Dendritic cell treated with granulocyte-macrophage colony-stimulating factor and Interleukin-4, amounts not matched to agents 40 ng/mL and 50 ng/mL, for 4 days (primary cell): ENCODE results near the gene PALLD.

Source experiments
- H3K27ac Mint-ChIP-seq: one replicate; pipeline ENCODE4 v1.8.0; 2022; ENCODE audit warnings: mild to moderate bottlenecking, mixed read lengths
- H3K27me3 Mint-ChIP-seq: one replicate; pipeline ENCODE4 v1.8.0; 2022; ENCODE audit warnings: mild to moderate bottlenecking, mixed read lengths
- H3K36me3 Mint-ChIP-seq: one replicate; pipeline ENCODE4 v1.8.0; 2022; ENCODE audit warnings: low read depth, mixed read lengths
- H3K4me1 Mint-ChIP-seq: one replicate; pipeline ENCODE4 v1.8.0; 2022; ENCODE audit warnings: low read depth, mixed read lengths
- H3K4me3 Mint-ChIP-seq: one replicate; pipeline ENCODE4 v1.8.0; 2022; ENCODE audit warnings: mild to moderate bottlenecking, moderate library complexity, mixed read lengths
- H3K9me3 Mint-ChIP-seq: one replicate; pipeline ENCODE4 v1.8.0; 2022; ENCODE audit warnings: mixed read lengths
- intact Hi-C: fragments of 100-400 bp; cut with micrococcal nuclease; formaldehyde crosslinking; loops from one replicate; pipeline ENCODE4 v1.15.0; 2022

Gene PALLD

GRCh38 chr4:168656055-168656660, 159.3 kb downstream of the PALLD start:
- Mint-ChIP-seq H3K4me1 (no peaks in the 10 kb centered on the region), H3K27ac (no peak overlapping the region), H3K9me3 (no peaks in the 10 kb centered on the region), H3K4me3 (no peak overlapping the region), H3K27me3 (peaks cover 5% of the 10 kb centered on the region), H3K36me3 (no peaks in the 10 kb centered on the region)
- intact Hi-C loops: no loop called here

- H3K9me3 Mint-ChIP-seq: no peaks in the 10 kb centered on the region
- no peak overlapping the region for H3K4me3 Mint-ChIP-seq
- H3K4me1 Mint-ChIP-seq: no peaks in the 10 kb centered on the region
- no peak overlapping the region for H3K27ac Mint-ChIP-seq
- peaks cover 5% of the 10 kb centered on the region for H3K27me3 Mint-ChIP-seq
- no peaks in the 10 kb centered on the region for H3K36me3 Mint-ChIP-seq
- intact Hi-C loops: no loop called here
Measured at GRCh38 chr4:168656946-168657473, 160.2 kb downstream of the PALLD start.

DNA sequence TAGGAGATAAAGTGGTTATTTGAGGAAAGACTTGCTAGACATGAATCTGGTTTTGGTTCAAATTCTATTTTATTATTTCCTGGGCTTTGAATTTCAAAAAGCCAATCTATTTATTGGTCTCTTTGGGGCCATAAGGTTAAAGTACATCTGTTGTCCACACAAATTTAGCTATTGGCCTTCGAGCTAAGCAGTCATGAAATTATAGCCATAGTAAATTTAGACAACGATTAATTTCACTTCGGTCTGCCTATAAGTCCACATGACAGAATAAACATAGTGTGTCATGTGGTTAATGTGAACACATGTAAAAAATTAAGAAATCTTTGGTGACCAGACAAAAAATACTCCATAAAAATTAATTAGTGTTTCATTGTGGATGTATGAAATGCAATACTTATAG, 161.9 kb downstream of the PALLD start:
- Mint-ChIP-seq H3K27me3 (peaks cover 5% of the 10 kb centered on the region), H3K36me3 (no peaks in the 10 kb centered on the region), H3K9me3 (no peaks in the 10 kb centered on the region), H3K4me1 (no peaks in the 10 kb centered on the region), H3K27ac (no peak overlapping the region), H3K4me3 (no peak overlapping the region)
- intact Hi-C loops: no loop called here

DNA sequence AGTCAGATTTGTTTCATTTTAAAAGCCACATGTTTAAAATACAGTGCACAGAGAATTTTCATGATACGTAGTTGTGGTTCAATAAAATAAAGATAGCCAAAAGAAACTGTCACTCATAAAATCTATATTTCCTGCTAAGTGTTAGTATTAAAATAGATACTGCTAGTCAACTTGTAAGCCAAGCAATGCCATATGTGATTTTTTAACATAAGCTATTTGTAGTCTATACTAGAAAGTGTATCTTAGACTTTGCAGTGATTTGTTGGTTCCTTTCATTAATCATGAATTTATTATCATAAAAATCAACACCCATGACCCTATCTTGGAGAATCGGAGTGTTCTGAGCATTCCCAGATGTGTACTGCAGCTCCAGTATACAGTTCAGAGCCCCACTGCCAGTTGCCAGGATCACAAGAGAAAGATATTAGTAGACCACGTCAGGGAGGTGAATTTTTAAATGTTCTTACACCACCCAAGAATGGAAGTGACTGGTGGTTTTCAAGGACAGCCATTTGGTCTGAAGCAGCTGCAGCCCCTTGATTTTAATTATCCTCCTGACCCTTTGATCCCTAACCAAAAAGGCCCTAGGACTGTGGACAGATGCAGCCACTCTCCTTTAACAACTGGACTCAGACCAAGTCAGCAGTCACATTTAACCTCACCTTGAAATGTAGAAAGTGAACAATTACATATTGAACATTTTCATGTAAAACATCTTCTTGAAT, 163.1 kb downstream of the PALLD start:
- intact Hi-C loops: no loop called here
- peaks cover 5% of the 10 kb centered on the region for H3K27me3 Mint-ChIP-seq
- H3K4me1 Mint-ChIP-seq: no peaks in the 10 kb centered on the region
- H3K27ac Mint-ChIP-seq: no peak overlapping the region
- H3K36me3 Mint-ChIP-seq: no peaks in the 10 kb centered on the region
- H3K9me3 Mint-ChIP-seq: no peaks in the 10 kb centered on the region
- H3K4me3 Mint-ChIP-seq: no peak overlapping the region

DNA sequence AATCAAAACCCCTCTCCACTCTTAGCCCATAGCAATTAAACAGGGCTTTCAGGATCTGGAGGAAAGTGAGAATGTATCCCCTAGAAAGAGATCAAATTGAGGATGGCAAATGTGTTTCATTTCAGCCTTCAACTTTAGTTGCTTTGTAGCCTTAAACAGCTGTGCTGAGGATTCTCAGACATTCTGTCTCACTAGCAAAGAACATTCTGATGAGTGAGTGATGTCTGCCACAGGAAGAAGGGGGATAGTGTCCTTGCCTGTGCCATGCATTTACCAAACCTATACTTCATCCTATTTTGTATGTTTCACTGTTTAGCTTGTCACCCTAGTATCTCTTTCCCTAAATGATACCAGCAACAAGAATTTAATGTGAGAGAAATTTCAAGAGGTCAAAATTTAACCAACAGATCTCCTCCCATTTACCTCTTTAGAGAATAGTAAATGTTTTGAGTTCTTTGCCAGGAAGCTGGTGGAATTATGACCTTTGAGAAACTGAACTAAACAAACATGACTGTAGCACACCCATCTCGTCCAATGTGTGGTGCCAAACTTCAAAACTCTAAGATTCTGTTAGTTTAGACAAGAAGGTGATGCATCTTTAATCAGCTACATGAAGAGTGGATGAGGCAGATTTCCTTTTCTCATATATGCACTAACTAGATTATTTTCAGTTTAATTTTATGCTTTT, 165.6 kb downstream of the PALLD start:
- no peak overlapping the region for H3K4me3 Mint-ChIP-seq
- H3K4me1 Mint-ChIP-seq: no peaks in the 10 kb centered on the region
- H3K9me3 Mint-ChIP-seq: no peaks in the 10 kb centered on the region
- H3K27me3 Mint-ChIP-seq: no peaks in the 10 kb centered on the region
- intact Hi-C loops: no loop called here
- no peak overlapping the region for H3K27ac Mint-ChIP-seq
- H3K36me3 Mint-ChIP-seq: no peaks in the 10 kb centered on the region

DNA sequence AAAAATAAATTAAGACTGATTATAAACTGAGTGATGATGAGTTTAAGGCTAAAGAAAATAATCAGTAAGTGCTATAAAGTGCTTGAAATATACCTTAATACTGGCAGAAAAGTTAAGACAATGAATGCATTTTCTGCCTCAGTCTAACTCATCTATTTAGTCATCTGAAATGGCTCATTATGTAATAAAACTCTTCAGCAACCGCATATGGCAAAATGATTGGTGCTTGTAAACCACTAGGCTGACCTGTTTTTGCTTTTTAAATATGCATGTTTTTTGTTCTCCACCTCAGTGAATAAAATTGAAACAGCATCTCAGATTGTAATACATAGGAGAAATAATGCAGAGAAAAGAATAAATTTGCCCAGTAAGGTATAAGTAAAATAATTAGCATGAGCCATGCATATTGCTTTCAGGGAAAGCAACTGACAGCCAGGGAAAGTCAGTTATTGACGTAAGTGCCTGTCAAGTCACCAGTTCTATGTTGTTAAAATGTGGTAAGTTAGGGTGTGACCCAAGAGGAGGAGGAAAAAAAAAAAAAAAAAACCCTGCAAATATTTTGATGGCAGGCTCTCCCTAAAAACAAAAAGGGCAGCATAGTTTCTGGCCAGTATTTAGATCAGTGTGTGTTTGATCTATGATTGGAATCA, 167.5 kb downstream of the PALLD start:
- H3K4me3 Mint-ChIP-seq: no peak overlapping the region
- H3K27me3 Mint-ChIP-seq: no peaks in the 10 kb centered on the region
- no peak overlapping the region for H3K27ac Mint-ChIP-seq
- no peaks in the 10 kb centered on the region for H3K4me1 Mint-ChIP-seq
- H3K9me3 Mint-ChIP-seq: no peaks in the 10 kb centered on the region
- H3K36me3 Mint-ChIP-seq: no peaks in the 10 kb centered on the region
- intact Hi-C loops: no loop called here

GRCh38 chr4:168666531-168666930, 169.7 kb downstream of the PALLD start:
- Mint-ChIP-seq H3K36me3 (no peaks in the 10 kb centered on the region), H3K4me3 (no peak overlapping the region), H3K9me3 (no peaks in the 10 kb centered on the region), H3K27ac (no peak overlapping the region), H3K4me1 (no peaks in the 10 kb centered on the region), H3K27me3 (no peaks in the 10 kb centered on the region)
- intact Hi-C loops: no loop called here

DNA sequence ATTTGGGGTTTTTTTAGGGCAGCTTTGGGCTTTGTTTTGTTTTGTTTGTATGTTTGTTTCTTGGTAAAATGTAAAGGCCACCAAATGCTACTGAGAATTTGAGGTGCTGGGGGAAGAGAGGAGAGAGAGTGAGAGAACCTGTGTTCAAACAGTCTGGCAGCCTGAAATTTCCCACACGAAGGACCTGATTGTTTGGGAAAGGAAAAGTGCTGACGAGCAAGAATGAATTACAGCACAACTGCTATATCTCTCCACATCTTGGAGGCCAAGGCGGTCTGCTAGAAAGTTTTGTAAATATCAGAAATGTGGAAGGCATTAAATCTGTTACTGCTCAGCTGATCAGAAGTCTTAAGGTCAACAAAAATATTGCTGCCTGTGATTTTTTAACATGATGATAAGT, 170.5 kb downstream of the PALLD start:
- Mint-ChIP-seq H3K4me3 (no peak overlapping the region), H3K27ac (no peak overlapping the region)
- intact Hi-C loops: no loop called here

GRCh38 chr4:168667921-168668320, 171.1 kb downstream of the PALLD start:
- no peak overlapping the region for H3K27ac Mint-ChIP-seq
- H3K4me3 Mint-ChIP-seq: no peak overlapping the region
- no peaks in the 10 kb centered on the region for H3K27me3 Mint-ChIP-seq
- no peaks in the 10 kb centered on the region for H3K9me3 Mint-ChIP-seq
- no peaks in the 10 kb centered on the region for H3K36me3 Mint-ChIP-seq
- intact Hi-C loops: no loop called here
- H3K4me1 Mint-ChIP-seq: no peaks in the 10 kb centered on the region

More for the DNA sequence above, 170.5 kb downstream of the PALLD start:
- H3K36me3 Mint-ChIP-seq: no peaks in the 10 kb centered on the region
- H3K9me3 Mint-ChIP-seq: no peaks in the 10 kb centered on the region
- H3K4me1 Mint-ChIP-seq: no peaks in the 10 kb centered on the region
- H3K27me3 Mint-ChIP-seq: no peaks in the 10 kb centered on the region

DNA sequence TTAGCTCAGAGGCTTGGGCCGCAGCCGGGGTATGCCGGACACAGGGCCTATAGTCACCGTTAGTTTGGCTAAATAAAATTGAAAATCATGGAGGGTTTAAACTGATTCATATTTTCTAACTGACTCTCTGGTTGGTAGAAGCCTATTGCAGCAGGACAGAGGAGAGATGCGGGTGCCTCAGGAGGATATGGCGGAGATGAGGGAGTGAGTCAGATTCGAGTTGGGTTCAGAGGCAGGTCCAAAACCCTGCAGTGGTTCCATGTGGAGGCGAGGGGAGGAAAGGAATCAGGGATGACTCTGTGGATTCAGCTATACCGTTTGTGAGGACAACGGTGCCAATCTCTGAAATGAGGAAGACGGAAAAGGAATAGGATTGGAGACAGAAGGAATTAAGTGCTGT, 176.6 kb downstream of the PALLD start:
- peaks cover 8% of the 10 kb centered on the region for H3K27me3 Mint-ChIP-seq
- no peaks in the 10 kb centered on the region for H3K9me3 Mint-ChIP-seq
- H3K4me3 Mint-ChIP-seq: no peak overlapping the region
- intact Hi-C loops: no loop called here
- H3K36me3 Mint-ChIP-seq: no peaks in the 10 kb centered on the region
- no peak overlapping the region for H3K27ac Mint-ChIP-seq
- H3K4me1 Mint-ChIP-seq: no peaks in the 10 kb centered on the region

GRCh38 chr4:168674077-168674747, 177.4 kb downstream of the PALLD start:
- intact Hi-C loops: no loop called here
- no peaks in the 10 kb centered on the region for H3K9me3 Mint-ChIP-seq
- H3K27me3 Mint-ChIP-seq: peaks cover 8% of the 10 kb centered on the region
- H3K4me1 Mint-ChIP-seq: no peaks in the 10 kb centered on the region
- H3K36me3 Mint-ChIP-seq: no peaks in the 10 kb centered on the region
- H3K27ac Mint-ChIP-seq: no peak overlapping the region
- no peak overlapping the region for H3K4me3 Mint-ChIP-seq

DNA sequence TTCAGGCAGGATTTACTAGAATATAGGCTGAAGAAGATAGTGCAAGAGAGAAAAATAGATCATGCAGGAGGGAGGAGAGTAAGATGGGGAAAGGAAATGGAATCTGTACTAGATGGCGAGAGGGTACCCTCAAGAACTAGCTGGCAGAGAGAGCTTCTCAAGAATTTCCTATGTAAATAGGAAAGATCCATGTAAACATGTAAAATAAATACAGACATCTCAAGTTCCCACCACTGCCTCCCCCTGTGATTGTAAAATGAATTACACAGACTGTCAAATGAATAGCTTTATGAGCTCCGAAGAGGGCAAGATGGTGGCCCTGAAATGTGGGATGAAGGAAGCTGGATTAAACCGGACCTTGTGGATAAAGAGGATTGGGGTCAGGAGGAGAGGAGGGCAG, 178.0 kb downstream of the PALLD start:
- H3K27me3 Mint-ChIP-seq: peaks cover 8% of the 10 kb centered on the region
- no peaks in the 10 kb centered on the region for H3K36me3 Mint-ChIP-seq
- no peaks in the 10 kb centered on the region for H3K9me3 Mint-ChIP-seq
- intact Hi-C loops: no loop called here
- no peaks in the 10 kb centered on the region for H3K4me1 Mint-ChIP-seq
- no peak overlapping the region for H3K27ac Mint-ChIP-seq
- no peak overlapping the region for H3K4me3 Mint-ChIP-seq

GRCh38 chr4:168677063-168677462, 180.2 kb downstream of the PALLD start:
- H3K36me3 Mint-ChIP-seq: no peaks in the 10 kb centered on the region
- H3K4me1 Mint-ChIP-seq: no peaks in the 10 kb centered on the region
- H3K4me3 Mint-ChIP-seq: no peak overlapping the region
- no peak overlapping the region for H3K27ac Mint-ChIP-seq
- no peaks in the 10 kb centered on the region for H3K9me3 Mint-ChIP-seq
- H3K27me3 Mint-ChIP-seq: peaks cover 8% of the 10 kb centered on the region
- intact Hi-C loops: no loop called here
